ENCODE measurements around the gene JMJD1C.

DNA sequence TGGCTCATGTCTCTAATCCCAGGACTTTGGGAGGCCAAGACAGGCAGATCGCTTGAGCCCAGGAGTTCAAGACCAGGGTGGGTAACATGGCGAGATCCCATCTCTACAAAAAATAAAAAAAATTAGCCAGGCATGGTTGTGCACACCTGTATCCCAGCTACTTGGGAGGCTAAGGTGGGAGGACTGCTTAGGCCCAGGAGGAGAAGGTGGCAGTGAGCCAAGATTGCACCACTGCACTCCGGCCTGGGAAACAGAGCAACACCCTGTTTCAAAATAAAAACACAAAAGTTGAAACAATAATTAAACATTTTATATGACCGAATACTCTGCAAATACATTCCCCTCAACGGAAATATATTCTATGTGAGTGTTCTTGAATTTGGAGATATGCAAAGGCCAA lies 40.3 kb downstream of the JMJD1C start:
- TF ChIP-seq, protein P1, sequence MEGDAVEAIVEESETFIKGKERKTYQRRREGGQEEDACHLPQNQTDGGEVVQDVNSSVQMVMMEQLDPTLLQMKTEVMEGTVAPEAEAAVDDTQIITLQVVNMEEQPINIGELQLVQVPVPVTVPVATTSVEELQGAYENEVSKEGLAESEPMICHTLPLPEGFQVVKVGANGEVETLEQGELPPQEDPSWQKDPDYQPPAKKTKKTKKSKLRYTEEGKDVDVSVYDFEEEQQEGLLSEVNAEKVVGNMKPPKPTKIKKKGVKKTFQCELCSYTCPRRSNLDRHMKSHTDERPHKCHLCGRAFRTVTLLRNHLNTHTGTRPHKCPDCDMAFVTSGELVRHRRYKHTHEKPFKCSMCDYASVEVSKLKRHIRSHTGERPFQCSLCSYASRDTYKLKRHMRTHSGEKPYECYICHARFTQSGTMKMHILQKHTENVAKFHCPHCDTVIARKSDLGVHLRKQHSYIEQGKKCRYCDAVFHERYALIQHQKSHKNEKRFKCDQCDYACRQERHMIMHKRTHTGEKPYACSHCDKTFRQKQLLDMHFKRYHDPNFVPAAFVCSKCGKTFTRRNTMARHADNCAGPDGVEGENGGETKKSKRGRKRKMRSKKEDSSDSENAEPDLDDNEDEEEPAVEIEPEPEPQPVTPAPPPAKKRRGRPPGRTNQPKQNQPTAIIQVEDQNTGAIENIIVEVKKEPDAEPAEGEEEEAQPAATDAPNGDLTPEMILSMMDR (IDR thresholded peaks at IDR 0.05) = no peak
- TF ChIP-seq POLR2A (IDR thresholded peaks at IDR 0.05) = no peak

Measured in adrenal gland (tissue), 5 donors.